ENCODE measurements around the gene NTN1.

Gene NTN1

GRCh38 chr17:9235346-9235745 is 214.0 kb downstream of the NTN1 start:
- Histone ChIP-seq H3K9me3 (ENCODE audit: low read length) (no peaks in the 10 kb centered on the region), H3K79me2 (ENCODE audit: insufficient read depth, low read length) (no peaks in the 10 kb centered on the region), H3K27me3 (ENCODE audit: insufficient read depth, low read length) (0 out of 2 replicates have a peak, but pooled peaks cover 5% of the 10 kb centered on the region), H4K20me1 (ENCODE audit: insufficient read depth, low read length) (no peaks in the 10 kb centered on the region), H2AFZ (ENCODE audit: low read length) (no peak overlapping the region), H3K4me3 (ENCODE audit: low read depth, low read length, poor library complexity, severe bottlenecking) (no peak overlapping the region), H3K4me2 (ENCODE audit: low read length) (no peak overlapping the region), H3K36me3 (ENCODE audit: insufficient read depth, low read length) (no peaks in the 10 kb centered on the region), H3K9ac (ENCODE audit: low read length) (no peak overlapping the region), H3K9me2 (ENCODE audit: low read depth, low read length) (no peaks in the 10 kb centered on the region), H3F3A (ENCODE audit: insufficient read depth, low read length) (no peaks in the 10 kb centered on the region), H3K4me1 (ENCODE audit: insufficient read depth, low read length, severe bottlenecking) (peaks cover 7% of the 10 kb centered on the region), H3K27ac (ENCODE audit: low read depth, low read length, poor library complexity, severe bottlenecking) (no peak overlapping the region)
- TF ChIP-seq CTCF (IDR thresholded peaks at IDR 0.05; ENCODE audit: low read length) (no peak), EZH2 (IDR thresholded peaks at IDR 0.05; ENCODE audit: borderline replicate concordance, low read length) (no peak)

GRCh38 chr17:9236286-9237052 is 215.2 kb downstream of the NTN1 start:
- no peaks in the 10 kb centered on the region for H3K9me3 ChIP-seq (ENCODE audit: low read length)
- TF ChIP-seq EZH2 (IDR thresholded peaks at IDR 0.05; ENCODE audit: borderline replicate concordance, low read length) = no peak
- no peaks in the 10 kb centered on the region for H3F3A ChIP-seq (ENCODE audit: insufficient read depth, low read length)
- H4K20me1 ChIP-seq (ENCODE audit: insufficient read depth, low read length) = no peaks in the 10 kb centered on the region
- no peak overlapping the region for H3K4me2 ChIP-seq (ENCODE audit: low read length)
- H3K36me3 ChIP-seq (ENCODE audit: insufficient read depth, low read length) = no peaks in the 10 kb centered on the region
- no peak overlapping the region for H3K27ac ChIP-seq (ENCODE audit: low read depth, low read length, poor library complexity, severe bottlenecking)
- H3K9ac ChIP-seq (ENCODE audit: low read length) = no peak overlapping the region
- H2AFZ ChIP-seq (ENCODE audit: low read length) = no peak overlapping the region
- H3K9me2 ChIP-seq (ENCODE audit: low read depth, low read length) = no peaks in the 10 kb centered on the region
- peaks cover 7% of the 10 kb centered on the region for H3K4me1 ChIP-seq (ENCODE audit: insufficient read depth, low read length, severe bottlenecking)
- H3K27me3 ChIP-seq (ENCODE audit: insufficient read depth, low read length) = 0 out of 2 replicates have a peak, but pooled peaks cover 5% of the 10 kb centered on the region
- no peaks in the 10 kb centered on the region for H3K79me2 ChIP-seq (ENCODE audit: insufficient read depth, low read length)
- no peak overlapping the region for H3K4me3 ChIP-seq (ENCODE audit: low read depth, low read length, poor library complexity, severe bottlenecking)

GRCh38 chr17:9237053-9237410 is 215.7 kb downstream of the NTN1 start:
- H3K4me1 ChIP-seq (ENCODE audit: insufficient read depth, low read length, severe bottlenecking) = peaks cover 7% of the 10 kb centered on the region
- H3K4me3 ChIP-seq (ENCODE audit: low read depth, low read length, poor library complexity, severe bottlenecking) = no peak overlapping the region
- H3K36me3 ChIP-seq (ENCODE audit: insufficient read depth, low read length) = no peaks in the 10 kb centered on the region

More at GRCh38 chr17:9237053-9237410, 215.7 kb downstream of the NTN1 start:
- H2AFZ ChIP-seq (ENCODE audit: low read length) = no peak overlapping the region
- no peak overlapping the region for H3K4me2 ChIP-seq (ENCODE audit: low read length)
- no peak overlapping the region for H3K9ac ChIP-seq (ENCODE audit: low read length)
- H3F3A ChIP-seq (ENCODE audit: insufficient read depth, low read length) = no peaks in the 10 kb centered on the region
- no peaks in the 10 kb centered on the region for H3K9me2 ChIP-seq (ENCODE audit: low read depth, low read length)
- H3K79me2 ChIP-seq (ENCODE audit: insufficient read depth, low read length) = no peaks in the 10 kb centered on the region
- 0 out of 2 replicates have a peak, but pooled peaks cover 5% of the 10 kb centered on the region for H3K27me3 ChIP-seq (ENCODE audit: insufficient read depth, low read length)
- no peaks in the 10 kb centered on the region for H3K9me3 ChIP-seq (ENCODE audit: low read length)
- no peaks in the 10 kb centered on the region for H4K20me1 ChIP-seq (ENCODE audit: insufficient read depth, low read length)
- TF ChIP-seq CTCF (IDR thresholded peaks at IDR 0.05; ENCODE audit: low read length) = no peak
- no peak for TF ChIP-seq EZH2 (IDR thresholded peaks at IDR 0.05; ENCODE audit: borderline replicate concordance, low read length)
- no peak overlapping the region for H3K27ac ChIP-seq (ENCODE audit: low read depth, low read length, poor library complexity, severe bottlenecking)

Data from OCI-LY1 (cell line).